Gastrocnemius medialis (tissue), 4 donors: ENCODE measurements around the gene DIAPH1. TPM values are rescaled to one million over a fixed set of nuclear protein-coding genes. Genes with fewer than 3 reads are reported as not detected.

Source experiments
- ATAC-seq, 2 donors: fragments of 150-250 bp; one replicate each; pipeline ENCODE4 v1.9.1; 2016
- DNase-seq, 2 donors: peaks; one replicate each; pipeline ENCODE4 v3.0.0-alpha.2; 2019
- H3K27ac ChIP-seq, 4 donors: fragments of 200-600 bp; sonication (generic); 1 replicate in 1 of 4; 2 replicates in 3 of 4; pipeline ENCODE4 v1.5.1; 2016 to 2018; ENCODE audit warnings: mild to moderate bottlenecking in 2 of 4, moderate library complexity in 1 of 4
- H3K27me3 ChIP-seq, 3 donors: fragments of 200-600 bp; sonication (generic) in 2 of 3; 1 replicate in 1 of 3; 2 replicates in 2 of 3; pipeline versions ENCODE4 v1.5.1 to v1.6.0; 2016 to 2019; ENCODE audit warnings: mild to moderate bottlenecking in 1 of 3, moderate library complexity in 1 of 3
- H3K36me3 ChIP-seq, 2 donors: fragments of 200-600 bp; sonication (generic) in 1 of 2; one replicate each; pipeline ENCODE4 v1.5.1; 2017 to 2018
- H3K4me1 ChIP-seq, 2 donors: fragments of 200-600 bp; sonication (generic) in 1 of 2; one replicate each; pipeline ENCODE4 v1.5.1; 2016 to 2017; ENCODE audit warnings: mild to moderate bottlenecking in 2 of 2
- H3K4me3 ChIP-seq, 4 donors: fragments of 200-600 bp; sonication (generic) in 3 of 4; 1 replicate in 1 of 4; 2 replicates in 3 of 4; pipeline ENCODE4 v1.5.1; 2016 to 2019; ENCODE audit warnings: mild to moderate bottlenecking in 2 of 4
- H3K9me3 ChIP-seq, 3 donors: fragments of 200-600 bp; sonication (generic) in 2 of 3; 1 replicate in 1 of 3; 2 replicates in 2 of 3; pipeline ENCODE4 v1.5.1; 2016 to 2019
- POLR2A ChIP-seq, 2 donors: fragments of 450-650 bp; IDR thresholded peaks; one replicate each; pipeline ENCODE4 v1.6.1; 2017; ENCODE audit warnings: antibody characterized with exemption in 2 of 2, mild to moderate bottlenecking in 2 of 2, moderate library complexity in 2 of 2
- in situ Hi-C, 4 donors: fragments of 200-750 bp; cut with MboI; loops; one replicate each; pipeline versions ENCODE4 v1.15.0 to v1.8.0; 2017; ENCODE audit warnings: low sequenced_read_pairs in 4 of 4
- intact Hi-C: fragments of 100-400 bp; cut with DNase I; formaldehyde crosslinking; loops from one replicate; pipeline ENCODE4 v1.15.1; 2023; ENCODE audit warnings: low total_unique reads
- total RNA-seq, 4 donors: library from RNA; depleted of rRNA; stranded (reverse); fragments of >200 nt; gene quantifications; one replicate each; pipeline versions ENCODE4 v1.1.0 to v1.2.3, GENCODE V29; 2016
- TF ChIP-seq, protein P1 (sequence below), 5 experiments: fragments of 450-650 bp in 3 of 5; fragments of 200-600 bp in 2 of 5; sonication (generic) in 2 of 5; IDR thresholded peaks in 4 of 5; conservative IDR thresholded peaks in 1 of 5; 1 replicate in 4 of 5; 2 replicates in 1 of 5; pipeline ENCODE4 v1.5.1; 2016 to 2019; ENCODE audit warnings: antibody characterized with exemption in 5 of 5, mild to moderate bottlenecking in 3 of 5, moderate library complexity in 3 of 5

Gene DIAPH1
- total RNA-seq, 4 donors from 2014 or later = 98.3 to 324 (median 214) TPM

- Histone ChIP-seq H3K36me3 (peaks cover 0 to 98% of the 10 kb centered on the region in 2 donors), H3K9me3 (no peaks in the 10 kb centered on the region), H3K27me3 (no peaks in the 10 kb centered on the region), H3K27ac (peak overlapping the region in 3 of 4 donors; percentile 26 to 81 (median 28)), H3K4me1 (peaks cover 3 to 5% of the 10 kb centered on the region in 2 donors), H3K4me3 (no peak overlapping the region)
- no peak for TF ChIP-seq POLR2A (IDR thresholded peaks at IDR 0.05)
- TF ChIP-seq, protein P1, sequence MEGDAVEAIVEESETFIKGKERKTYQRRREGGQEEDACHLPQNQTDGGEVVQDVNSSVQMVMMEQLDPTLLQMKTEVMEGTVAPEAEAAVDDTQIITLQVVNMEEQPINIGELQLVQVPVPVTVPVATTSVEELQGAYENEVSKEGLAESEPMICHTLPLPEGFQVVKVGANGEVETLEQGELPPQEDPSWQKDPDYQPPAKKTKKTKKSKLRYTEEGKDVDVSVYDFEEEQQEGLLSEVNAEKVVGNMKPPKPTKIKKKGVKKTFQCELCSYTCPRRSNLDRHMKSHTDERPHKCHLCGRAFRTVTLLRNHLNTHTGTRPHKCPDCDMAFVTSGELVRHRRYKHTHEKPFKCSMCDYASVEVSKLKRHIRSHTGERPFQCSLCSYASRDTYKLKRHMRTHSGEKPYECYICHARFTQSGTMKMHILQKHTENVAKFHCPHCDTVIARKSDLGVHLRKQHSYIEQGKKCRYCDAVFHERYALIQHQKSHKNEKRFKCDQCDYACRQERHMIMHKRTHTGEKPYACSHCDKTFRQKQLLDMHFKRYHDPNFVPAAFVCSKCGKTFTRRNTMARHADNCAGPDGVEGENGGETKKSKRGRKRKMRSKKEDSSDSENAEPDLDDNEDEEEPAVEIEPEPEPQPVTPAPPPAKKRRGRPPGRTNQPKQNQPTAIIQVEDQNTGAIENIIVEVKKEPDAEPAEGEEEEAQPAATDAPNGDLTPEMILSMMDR (IDR thresholded peaks at IDR 0.05 in 4 of 5, conservative IDR thresholded peaks at IDR 0.05 in 1 of 5) = no peak
- intact Hi-C loops = no loop called here
- in situ Hi-C loops = loop anchor here in 2 of 4 donors (25.0 kb wide), 2 partner anchors 361 to 861 kb away; partner anchors contain the start of genes PCDHB12 (in 2 of the 2), PCDHB13 (in 2 of the 2), PCDHB14 (in 2 of the 2) and ZMAT2 (in 1 of the 2)
- DNase-seq (no peak), ATAC-seq (no peak)
Observed at GRCh38 chr5:141573489-141574121, 45.2 kb downstream of the DIAPH1 start.

- no peak for DNase-seq
- Histone ChIP-seq H3K9me3 (no peaks in the 10 kb centered on the region), H3K27ac (no peak overlapping the region), H3K27me3 (no peaks in the 10 kb centered on the region), H3K36me3 (peaks cover 0 to 93% of the 10 kb centered on the region in 2 donors), H3K4me3 (no peak overlapping the region), H3K4me1 (peaks cover 3 to 5% of the 10 kb centered on the region in 2 donors)
- no peak for ATAC-seq
- intact Hi-C loops (no loop called here), in situ Hi-C loops (loop anchor here in 2 of 4 donors (25.0 kb wide), 2 partner anchors 358 to 858 kb away; partner anchors contain the start of genes PCDHB12 (in 2 of the 2), PCDHB13 (in 2 of the 2), PCDHB14 (in 2 of the 2) and ZMAT2 (in 1 of the 2))
- no peak for TF ChIP-seq POLR2A (IDR thresholded peaks at IDR 0.05)
- TF ChIP-seq, protein P1 (IDR thresholded peaks at IDR 0.05 in 4 of 5, conservative IDR thresholded peaks at IDR 0.05 in 1 of 5) = no peak
Observed at GRCh38 chr5:141570655-141571054, 48.1 kb downstream of the DIAPH1 start.

DNA sequence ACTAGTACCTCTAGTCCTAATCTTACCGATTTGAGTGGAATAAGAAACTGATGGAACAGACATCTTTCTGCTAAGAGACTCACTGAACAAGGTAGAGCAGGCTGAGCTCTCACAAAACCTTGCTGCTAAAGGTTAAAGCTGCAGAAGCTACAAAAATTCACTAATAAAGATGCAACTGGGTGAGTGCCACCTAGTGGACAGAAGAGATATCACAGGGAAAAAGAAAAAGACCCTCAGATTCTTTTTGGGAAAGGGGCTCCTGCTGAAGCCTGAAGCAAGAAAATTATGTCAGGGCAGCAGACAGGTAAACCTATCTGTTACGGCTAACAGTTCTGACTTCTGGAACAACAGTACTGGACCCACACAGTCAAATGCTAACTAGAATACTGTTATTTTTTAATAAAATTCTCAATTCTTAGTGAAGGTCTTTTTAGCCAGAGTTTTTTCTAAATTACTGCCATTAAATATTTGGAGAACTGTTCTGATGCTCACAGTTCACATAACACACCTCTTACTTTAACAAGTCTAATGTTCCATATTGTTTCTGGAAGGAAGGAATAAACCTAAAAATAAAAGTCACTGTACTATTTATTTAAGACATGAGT is 51.2 kb downstream of the DIAPH1 start:
- H3K36me3 ChIP-seq = peaks cover 0 to 91% of the 10 kb centered on the region in 2 donors
- in situ Hi-C loops = loop anchor here in 3 of 4 donors (10.0 to 25.0 kb wide), 4 partner anchors 223 to 855 kb away; partner anchors contain the start of genes PCDHB12 (in 2 of the 3), PCDHB13 (in 2 of the 3), PCDHB14 (in 2 of the 3) and TAF7 (in 2 of the 3)
- no peaks in the 10 kb centered on the region for H3K9me3 ChIP-seq
- no peak for TF ChIP-seq POLR2A (IDR thresholded peaks at IDR 0.05)
- TF ChIP-seq, protein P1 (IDR thresholded peaks at IDR 0.05 in 4 of 5, conservative IDR thresholded peaks at IDR 0.05 in 1 of 5) = peak; percentile 65 to 91 (median 81)
- ATAC-seq (no peak), DNase-seq (no peak)
- intact Hi-C loops = no loop called here
- H3K27ac ChIP-seq = peak overlapping the region; percentile 2 to 77 (median 25)
- peaks cover 12 to 13% of the 10 kb centered on the region in 2 donors for H3K4me1 ChIP-seq
- no peak overlapping the region for H3K4me3 ChIP-seq
- no peaks in the 10 kb centered on the region for H3K27me3 ChIP-seq

DNA sequence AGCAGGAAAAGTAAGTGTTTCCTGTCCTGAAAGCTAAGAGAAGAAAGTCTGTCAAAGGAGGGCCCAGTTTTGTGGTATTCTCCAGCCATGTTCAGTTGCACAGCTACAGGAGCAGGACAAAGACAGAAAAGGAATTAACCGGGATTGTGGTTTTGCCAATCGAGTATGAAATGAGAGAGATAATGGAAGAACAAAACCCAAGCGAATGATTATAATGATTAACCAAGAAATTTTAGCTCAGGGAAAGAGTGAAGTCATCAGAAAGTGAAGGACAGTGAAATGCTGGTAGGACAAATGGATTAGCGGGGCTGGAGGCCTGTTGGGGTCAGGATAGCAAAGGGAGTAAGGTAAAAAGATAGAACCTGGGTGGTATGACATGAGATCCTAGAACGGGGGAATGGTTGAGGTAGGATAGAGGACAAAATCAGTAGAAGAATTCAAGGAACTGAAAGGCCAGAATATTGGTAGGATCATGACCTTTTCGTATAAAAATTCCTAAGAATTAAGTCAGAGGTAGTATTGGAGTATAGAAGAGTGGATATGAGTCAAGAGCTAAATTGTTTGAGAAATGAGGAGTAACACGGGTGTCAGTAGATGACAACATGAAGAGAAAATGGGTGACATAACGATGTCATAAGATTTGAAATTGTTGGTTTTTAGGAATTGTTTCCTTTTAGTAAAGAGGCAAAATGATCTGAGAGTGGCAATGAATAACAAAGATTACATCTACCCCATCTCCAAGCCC is 52.8 kb downstream of the DIAPH1 start:
- H3K27ac ChIP-seq = peak overlapping the region; percentile 77 to 92 (median 88)
- no peaks in the 10 kb centered on the region for H3K9me3 ChIP-seq
- no peaks in the 10 kb centered on the region for H3K27me3 ChIP-seq
- in situ Hi-C loops = loop anchor here in 3 of 4 donors (10.0 to 25.0 kb wide), 4 partner anchors 221 to 854 kb away; partner anchors contain the start of genes PCDHB12 (in 2 of the 3), PCDHB13 (in 2 of the 3), PCDHB14 (in 2 of the 3) and TAF7 (in 2 of the 3)
- peaks cover 17 to 25% of the 10 kb centered on the region in 2 donors for H3K4me1 ChIP-seq
- H3K4me3 ChIP-seq = no peak overlapping the region
- peaks cover 0 to 78% of the 10 kb centered on the region in 2 donors for H3K36me3 ChIP-seq
- no peak for DNase-seq
- no peak for ATAC-seq
- TF ChIP-seq POLR2A (IDR thresholded peaks at IDR 0.05) = no peak
- TF ChIP-seq, protein P1 (IDR thresholded peaks at IDR 0.05 in 4 of 5, conservative IDR thresholded peaks at IDR 0.05 in 1 of 5) = no peak
- intact Hi-C loops = loop anchor here (2.0 kb wide), 1 partner anchor 91 kb away; the partner anchor contains the start of gene PCDHGC3
